Measurements from ENCODE around the gene UBR3.
A peak's percentile ranks its signal among the peaks of the same experiment; 100 is the strongest.
"Not testable (repeated sequence)": the region's sequence is repeated elsewhere in the genome, so short reads cannot be mapped to it uniquely, and the experiment has no call there.

Gene UBR3

DNA sequence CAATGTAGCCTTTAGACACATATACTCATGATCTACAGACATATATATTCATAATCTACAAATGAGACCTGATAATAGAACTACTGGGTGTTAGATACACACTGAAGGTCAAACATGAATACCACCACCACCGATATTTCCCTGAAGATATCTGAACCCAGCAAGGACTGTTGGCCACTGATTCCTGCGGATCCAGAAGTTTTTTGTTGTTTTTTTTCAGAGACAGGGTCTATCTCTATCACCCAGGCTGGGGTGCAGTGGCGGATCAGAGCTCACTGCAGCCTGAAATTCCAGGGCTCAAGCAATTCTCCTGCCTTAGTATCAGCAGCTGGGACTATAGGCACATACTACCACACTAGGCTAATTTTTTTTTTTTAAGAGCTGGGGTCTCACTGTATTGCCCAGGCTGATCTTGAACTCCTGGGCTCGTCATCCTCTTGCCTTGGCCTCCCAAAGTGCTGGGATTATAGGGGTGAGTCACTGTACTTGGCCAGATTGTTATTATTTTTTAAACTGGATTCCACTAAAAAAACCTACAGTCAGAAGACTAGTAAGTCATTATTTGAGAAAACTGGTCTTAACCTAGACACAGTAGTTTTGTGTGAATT, 4.4 kb upstream of the UBR3 start:
- no peak for DNase-seq

DNA sequence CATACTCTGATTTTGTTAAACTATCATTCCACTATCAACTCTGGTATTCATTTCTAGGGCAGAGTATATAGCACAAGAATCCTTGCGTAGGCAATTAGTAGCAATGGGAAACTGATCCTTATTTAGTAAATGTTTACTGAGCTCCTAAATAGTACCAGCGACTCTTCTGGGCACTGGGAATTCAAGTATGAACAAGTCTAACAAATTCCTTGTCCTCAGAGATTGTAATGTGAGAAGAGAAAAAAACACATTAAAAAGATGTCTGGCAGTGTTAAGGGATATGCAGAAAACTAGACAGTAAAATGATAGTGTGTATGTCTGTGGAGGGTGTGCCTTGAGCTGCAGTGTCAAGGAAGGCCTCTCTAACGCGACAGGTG, 3.3 kb upstream of the UBR3 start:
- no peak for DNase-seq

DNA sequence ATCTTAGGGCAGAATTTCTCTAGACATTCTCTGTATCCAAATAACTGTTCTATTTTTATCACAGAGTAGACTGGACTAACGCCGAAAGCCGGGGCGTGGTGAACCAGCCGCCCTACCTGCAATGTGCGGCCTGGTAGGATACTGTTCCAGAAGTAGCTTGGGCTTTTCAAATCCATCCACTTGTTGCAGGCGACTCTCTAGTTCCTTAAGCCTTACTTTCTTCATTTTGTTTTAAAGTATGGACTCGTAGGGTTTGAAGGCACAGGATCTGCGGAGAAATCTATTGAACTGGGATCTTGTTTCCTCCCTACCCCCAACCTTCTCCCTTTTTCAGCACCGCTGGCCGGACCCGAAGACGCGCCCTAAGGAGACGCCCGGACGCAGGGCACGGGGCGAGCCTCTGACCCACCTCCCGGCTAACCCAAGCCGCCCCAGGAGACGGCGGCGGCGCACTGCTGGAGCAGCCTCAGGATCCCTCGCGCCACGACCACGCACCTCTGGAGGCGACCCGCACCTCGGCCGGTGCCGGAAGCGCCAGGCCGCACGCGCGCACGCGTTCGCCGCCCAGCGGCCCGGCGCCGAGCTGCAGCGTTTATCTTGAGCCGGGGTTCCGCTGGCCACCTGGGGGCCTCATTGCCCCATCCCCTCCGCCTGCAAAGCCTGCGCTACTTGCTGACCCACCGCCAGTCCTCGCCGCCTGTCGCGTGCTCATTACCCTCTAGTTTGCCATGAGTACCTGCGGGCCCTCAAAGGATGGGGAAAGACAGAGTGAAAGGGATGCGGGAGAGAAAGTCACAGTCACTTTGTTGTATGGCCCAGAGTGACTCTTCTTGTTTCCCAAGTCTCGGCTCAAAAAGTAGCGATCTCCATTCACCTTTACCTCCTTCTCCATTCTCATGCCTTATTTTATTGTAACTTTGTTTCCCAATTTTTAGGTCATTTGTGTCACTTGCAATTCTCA, 2.6 kb upstream of the UBR3 start, which contains the start of gene METTL5:
TSS of gene METTL5 (minus strand) at position 533 of the 961 bp plus-strand sequence. CDS start at position 225, 308 bp downstream.
- DNase-seq = peak; percentile 72 to 79

DNA sequence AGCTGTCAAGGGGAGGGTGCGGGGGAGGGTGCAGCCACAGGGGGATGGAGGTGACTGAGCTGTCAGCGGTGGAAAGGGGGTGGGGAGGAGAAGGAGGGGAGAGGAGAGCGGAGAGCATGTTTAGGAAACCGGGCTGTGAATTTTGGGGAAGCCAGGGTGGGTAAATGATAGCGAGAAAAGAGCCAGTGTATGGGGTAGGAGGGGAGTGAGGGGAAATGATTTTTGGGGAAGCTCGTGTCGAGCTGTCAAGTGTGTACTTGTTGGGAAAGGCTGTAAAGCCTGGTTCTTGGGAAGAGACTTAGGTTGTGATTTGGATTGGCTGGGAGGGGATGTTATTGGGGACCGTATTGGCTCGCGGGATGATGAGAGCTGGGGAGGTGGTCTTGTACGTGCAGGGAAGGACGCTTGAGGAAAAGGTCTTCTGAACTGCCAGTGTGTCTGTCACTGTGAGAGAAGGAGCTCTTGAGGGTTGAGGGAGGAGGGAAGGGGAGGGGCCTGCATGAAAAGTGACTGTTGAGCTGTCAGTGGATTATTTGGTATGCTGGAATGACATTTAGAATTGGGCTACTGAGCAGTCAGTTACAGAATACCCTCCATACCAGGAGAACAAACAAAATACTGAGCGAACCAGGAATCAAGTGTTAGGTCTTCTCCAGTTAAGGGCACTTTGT, 1.0 kb downstream of the UBR3 start:
- peak; percentile 46 to 49 for DNase-seq

DNA sequence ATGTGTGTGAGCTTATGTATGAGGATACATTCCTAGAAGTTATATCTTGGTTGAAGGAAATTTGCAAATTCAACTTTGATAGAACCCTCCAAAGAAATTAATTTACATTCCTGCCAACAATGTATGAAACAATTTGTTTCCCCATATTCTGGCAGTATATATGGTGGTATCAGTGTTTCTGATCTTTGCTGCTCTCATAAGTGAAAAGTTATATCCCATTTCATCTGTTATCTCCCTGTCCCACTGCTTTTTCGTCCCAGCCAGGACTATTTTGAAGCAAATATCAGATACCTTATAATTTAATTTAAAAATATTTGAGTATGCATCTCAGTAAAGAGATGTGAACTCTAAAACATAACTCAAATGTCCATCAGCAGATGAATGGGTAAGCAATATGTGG, 7.1 kb downstream of the UBR3 start:
- DNase-seq = no peak

DNA sequence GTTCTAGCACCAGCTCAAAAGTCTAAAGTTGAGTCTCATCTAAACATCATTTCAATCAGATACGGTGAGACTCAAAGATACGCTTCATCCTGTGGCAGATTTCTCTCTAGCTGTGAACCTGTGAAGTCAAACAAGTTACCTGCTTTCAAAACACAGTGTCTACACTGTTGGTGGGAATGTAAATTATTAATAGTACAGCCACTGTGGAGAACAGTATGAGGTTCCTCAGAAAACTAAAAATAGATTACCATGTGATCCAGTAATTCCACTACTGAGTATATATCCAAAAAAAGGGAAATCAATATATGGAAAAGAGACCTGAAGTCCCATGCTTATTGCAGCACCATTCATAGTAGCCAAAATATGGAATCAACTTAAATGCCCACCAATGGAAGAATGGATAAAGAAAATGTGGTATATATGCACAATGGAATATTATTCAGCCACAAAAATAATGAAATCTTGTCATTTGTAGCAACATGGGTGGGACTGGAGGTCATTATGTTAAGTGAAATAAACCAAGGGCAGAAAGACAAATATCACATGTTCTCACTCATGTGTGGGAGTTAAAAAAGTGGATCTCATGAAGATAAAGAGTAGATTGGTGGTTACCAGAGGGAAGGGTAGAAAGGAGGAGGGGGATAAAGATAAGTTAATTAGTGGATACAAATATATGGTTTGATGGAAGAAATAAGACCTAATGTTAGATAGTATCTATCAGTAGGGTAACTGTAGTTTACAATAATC, 11.7 kb downstream of the UBR3 start:
- no peak for DNase-seq

DNA sequence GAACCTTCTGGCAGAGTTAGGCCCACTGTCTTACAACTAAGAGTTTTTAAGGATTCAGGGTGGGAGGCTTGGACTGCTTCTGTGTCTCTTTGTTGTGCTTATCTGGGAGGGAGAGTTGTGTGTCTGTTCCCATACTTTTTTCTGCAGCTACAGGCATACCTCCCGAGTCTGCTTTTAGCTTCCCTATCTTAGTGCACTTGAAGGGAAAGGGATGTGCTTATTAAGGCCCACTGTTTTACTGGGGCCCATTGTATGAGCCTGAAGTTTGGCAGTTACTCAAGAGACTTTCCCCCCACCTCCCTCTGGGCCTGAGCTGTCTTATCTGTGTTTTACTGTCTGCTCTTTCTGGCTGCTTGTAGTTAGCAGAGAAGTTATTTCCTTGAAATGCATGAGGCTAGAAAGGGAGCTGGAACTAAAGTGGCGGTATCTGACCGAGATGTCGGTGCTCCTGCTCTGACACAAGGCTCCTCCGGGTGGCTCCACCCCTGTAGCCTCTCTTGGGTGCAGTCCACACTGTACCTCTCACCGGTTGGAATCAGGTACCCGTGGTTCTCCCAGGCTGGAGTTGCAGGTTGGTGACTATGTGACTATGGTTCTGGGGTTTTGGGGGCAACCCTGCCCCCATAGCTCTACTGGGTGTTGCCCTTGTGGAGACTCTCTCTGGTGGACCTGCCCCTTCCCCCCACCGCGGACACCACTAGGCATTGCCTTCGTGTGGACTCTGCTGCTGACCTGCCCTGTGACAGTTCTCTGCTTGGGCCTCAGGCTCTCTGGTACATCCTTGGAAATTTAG, 12.9 kb downstream of the UBR3 start:
- DNase-seq = no peak

DNA sequence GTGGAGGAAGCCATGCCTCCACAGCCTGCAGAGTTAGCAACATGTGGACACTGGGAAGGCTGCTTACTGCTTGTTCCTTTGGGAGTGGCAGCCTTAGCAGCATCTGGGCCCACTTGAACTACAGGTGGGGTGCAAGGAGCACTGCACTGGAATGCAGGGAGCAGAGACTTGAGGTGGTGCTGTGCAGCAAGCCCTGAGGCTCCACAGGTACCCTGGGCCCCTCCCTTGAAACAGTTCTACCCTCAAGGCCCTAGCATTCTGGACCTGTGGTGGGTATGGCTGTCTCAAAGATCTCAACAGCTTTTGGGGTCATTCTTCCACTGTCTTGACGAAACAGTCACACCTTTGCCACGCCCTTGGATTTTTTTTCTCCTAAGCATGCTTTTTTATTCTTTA, 13.5 kb downstream of the UBR3 start:
- no peak for DNase-seq

DNA sequence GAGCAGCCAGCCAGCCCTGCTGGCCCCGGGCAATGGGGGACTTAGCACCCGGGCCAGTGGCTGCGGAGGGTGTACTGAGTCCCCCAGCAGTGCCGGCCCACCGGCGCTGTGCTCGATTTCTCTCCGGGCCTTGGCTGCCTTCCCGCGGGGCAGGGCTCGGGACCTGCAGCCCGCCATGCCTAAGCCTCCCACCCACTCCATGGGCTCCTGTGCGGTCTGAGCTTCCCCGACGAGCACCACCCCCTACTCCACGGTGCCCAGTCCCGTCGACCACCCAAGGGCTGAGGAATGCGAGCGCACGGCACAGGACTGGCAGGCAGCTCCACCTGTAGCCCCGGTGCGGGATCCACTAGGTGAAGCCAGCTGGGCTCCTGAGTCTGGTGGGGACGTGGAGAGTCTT, 14.4 kb downstream of the UBR3 start:
- DNase-seq = not testable (repeated sequence)

DNA sequence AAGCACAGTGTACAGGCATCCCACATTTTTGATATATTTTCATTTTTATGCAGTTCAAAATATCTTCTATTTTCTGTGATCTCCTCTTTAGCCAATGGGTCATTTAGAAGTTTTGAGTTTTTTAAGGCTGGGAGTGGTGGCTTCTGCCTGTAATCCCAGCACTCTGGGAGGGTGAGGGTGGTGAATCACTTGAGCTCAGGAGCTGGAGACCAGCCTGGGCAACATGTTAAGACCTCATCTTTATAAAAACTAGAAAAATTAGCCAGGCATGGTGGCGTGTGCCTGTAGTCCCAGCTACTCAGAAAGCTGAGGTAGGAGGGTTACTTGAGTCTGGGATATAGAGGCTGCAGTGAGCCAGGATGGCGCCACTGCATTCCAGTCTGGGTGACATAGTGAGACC, 17.8 kb downstream of the UBR3 start:
- DNase-seq = no peak

DNA sequence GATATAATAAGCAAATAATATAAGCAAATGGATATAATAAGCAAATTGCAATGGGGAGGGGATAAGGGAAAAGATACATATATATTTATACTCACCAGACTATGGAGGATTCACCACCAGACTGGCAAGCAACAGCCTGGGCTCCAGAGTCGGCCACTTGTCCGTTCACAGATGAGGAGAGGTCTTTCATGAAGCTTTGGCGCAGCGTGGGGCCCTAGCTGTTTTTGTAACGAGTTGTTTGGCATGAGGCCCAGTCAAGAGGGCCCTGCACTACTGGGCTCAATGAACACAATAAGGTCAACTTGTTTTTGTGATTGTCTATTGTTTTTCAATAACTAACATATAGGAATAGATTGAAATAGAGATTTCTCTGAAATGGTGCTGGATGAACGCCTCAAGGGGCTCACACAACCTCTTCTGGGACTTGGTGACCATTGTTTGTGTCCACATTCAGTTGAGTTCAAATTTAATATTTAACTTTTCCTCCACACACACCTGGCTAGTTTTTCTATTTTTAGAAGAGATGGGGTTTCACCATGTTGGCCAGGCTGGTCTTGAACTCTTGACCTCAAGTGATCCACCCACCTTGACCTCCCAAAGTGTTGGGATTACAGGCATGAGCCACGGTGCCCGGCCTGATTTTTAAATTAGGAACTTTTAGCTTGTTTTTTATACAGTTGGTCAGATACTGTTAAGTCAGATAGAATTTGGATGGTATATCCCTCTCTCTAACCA, 21.9 kb downstream of the UBR3 start:
- not testable (repeated sequence) for DNase-seq

DNA sequence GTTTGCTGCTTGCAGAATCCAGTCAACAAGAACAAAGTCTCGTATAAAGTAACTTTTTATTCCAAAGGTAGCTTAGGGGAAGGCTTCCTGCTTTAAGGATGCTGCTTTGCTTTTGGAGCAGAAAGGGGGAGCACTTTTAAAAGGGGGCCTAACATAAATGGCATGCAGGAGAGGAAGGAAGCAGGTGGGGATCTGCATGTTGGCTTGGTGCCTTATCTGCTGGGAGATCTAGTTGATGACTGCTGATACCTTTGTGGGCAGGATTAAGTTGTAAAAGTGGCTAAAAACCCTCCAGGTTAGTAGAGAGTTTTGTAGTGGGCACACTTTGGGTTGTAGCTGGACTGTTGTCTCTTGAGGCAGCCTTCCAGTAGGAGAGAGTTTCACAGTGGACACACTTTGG, 22.5 kb downstream of the UBR3 start:
- no peak for DNase-seq

DNA sequence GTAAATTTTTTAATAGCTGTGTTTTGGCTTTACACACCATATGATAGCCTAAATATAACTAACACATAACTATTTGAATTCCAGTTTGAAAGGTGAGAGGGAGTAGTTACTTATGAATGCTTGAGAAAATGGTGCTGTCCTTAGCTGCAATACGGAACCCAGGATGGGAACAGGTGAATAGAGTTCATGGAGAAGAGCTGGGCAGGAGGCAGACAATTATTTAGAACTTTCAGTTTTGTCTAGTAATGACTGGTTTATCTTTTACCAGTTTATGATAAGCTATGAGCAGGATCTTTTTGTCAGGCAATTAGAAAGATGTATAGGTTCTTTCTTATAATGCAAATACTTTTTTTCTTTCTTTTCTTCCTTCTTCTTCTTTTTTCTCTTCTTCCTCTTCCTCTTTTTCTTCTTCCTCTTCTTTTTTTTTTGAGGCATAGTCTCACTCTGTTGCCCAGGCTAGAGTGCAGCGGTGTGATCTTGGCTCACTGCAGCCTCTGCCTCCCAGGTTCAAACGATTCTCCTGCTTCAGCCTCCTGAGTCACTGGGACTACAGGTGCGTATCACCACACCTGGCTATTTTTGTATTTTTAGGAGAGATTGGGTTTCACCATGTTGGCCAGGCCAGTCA, 25.9 kb downstream of the UBR3 start:
- no peak for DNase-seq

DNA sequence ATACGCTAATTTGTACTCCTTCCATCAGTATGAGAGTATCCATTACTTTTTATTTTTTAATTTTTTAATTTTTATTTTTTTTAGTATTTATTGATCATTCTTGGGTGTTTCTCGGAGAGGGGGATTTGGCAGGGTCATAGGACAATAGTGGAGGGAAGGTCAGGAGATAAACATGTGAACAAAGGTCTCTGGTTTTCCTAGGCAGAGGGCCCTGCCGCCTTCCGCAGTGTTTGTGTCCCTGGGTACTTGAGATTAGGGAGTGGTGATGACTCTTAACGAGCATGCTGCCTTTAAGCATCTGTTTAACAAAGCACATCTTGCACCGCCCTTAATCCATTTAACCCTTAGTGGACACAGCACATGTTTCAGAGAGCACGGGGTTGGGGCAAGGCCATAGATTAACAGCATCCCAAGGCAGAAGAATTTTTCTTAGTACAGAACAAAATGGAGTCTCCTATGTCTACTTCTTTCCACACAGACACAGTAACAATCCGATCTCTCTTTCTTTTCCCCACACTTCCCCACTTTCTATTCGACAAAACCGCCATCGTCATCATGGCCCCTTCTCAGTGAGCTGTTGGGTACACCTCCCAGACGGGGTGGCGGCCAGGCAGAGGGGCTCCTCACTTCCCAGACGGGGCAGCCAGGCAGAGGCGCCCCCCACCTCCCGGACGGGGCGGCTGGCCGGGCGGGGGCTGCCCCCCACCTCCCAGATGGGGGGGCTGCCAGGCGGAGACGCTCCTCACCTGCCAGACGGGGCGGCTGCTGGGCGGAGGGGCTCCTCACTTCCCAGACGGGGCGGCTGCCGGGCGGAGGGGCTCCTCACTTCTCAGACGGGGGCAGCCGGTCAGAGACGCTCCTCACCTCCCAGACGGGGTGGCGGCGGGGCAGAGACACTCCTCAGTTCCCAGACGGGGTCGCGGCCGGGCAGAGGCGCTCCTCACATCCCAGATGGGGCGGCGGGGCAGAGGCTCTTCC, 28.3 kb downstream of the UBR3 start:
- DNase-seq = not testable (repeated sequence)

DNA sequence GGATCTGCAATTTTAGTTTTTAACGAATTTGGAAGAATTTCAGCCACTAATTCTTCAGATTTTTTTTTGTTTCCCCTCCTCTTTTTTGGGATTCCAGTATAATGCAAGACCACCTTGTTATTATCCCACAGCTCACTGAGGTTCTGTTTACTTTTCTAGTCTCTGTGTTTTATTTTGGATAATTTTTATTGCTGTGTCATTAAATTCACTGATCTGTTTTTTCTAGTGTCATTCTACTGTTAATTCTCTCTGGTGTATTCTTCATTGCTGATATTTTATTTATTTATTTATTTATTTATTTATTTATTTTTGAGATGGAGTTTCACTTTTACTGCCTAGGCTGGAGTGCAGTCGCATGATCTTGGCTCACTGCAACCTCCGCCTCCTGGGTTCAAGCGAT, 32.2 kb downstream of the UBR3 start:
- no peak for DNase-seq

DNA sequence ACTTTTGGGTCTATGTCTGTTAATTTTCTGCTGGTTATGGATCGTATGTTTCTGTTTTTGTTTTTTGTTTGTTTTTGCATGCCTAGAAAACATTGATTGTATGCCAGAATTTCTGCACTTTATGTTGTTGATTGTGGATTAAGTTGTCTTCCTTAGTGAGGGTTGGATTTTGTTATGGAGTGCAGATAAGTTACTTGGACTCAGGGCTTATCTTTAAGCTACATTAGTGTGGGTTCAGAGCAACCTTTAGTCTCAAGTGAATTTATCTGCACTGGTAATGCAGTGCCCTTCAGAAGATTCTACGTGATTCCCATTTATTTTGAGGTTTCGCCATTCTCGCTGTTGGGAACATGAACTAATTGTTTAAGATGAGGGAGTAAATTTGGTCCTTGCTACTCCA, 32.9 kb downstream of the UBR3 start:
- DNase-seq = no peak

DNA sequence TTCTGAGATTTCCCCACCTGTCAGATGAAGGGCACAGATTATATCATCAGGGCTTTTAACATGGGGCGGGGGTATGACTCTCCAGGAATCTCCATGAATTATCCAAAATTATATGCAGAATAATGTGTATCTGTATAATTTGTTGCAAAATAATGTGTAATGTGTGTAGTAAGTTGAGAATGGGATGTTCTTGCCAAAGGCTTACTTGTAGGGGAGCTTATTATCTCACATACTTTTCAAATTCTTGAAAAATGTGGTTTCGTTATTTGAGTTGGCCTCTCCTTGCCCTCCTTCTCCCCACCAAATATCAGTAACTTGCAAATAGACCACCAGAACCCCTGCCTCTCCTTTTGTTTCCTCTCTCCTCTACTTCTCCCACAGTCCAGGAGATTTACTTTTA, 35.6 kb downstream of the UBR3 start:
- no peak for DNase-seq

DNA sequence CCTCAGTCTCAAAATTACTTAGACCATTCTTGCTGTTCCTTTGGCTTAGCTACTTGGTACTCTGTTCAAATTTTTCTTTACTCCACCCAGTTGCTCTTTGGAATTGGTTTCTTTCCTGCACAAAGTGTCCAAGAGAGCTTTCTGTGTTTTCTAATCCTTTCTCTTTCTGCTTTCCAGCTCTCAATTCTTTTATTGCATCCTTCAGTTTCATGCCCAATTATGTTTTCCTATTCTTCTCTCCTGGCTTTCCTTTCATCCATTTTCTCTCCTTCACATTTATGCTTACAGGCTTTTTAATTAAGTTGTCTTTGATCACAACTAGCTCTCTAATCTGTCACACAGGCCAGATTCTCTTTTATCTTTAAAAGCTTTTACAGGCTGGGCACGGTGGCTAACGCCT, 38.2 kb downstream of the UBR3 start:
- DNase-seq = no peak

DNA sequence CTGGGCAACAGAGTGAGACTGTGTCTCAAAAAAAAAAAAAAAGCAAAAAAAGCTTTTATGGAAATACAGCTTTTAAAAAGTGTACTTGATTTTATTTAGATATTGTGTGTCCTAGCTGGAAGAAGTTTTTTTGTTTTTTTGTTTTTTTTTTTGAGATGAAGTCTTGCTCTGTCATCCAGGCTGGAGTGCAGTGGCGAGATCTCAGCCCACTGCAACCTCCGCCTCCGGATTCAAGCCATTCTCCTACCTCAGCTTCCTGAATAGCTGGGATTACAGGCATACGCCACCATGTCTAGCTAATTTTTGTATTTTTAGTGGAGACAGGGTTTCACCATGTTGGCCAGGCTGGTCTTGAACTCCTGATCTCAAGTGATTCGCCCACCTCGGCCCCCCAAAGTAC, 39.0 kb downstream of the UBR3 start:
- not testable (repeated sequence) for DNase-seq

DNA sequence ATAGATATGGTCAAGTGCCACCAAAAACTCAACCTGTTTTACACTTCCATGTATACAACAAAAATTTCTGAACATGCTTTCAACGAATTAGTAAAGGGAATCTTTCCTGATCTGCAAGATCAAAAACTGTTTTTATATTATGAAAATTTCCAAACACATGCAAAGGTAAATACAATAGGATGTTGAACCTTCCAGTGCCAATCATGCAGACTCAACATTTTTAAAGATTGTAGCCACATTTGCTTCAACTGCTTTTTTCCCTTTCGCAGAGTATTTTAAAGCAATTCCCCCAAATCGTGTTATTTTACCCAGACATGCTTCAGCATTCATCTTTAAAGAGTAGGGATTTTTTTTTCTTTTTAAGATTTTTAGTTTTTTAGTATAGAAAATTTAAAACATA, 40.3 kb downstream of the UBR3 start:
- DNase-seq = no peak

All from stimulated activated CD4-positive, alpha-beta T cell treated with anti-CD3 and anti-CD28 coated beads, Interleukin-4, amount 100 ng/mL, for 4 hours (primary cell).